Stimulated activated CD8-positive, alpha-beta memory T cell treated with anti-CD3 and anti-CD28 coated beads, Interleukin-7, amount 100 ng/mL, for 48 hours (primary cell): Measurements from ENCODE around the gene USP24.
A peak's percentile ranks its signal among the peaks of the same experiment; 100 is the strongest.
"Not testable (repeated sequence)": the region's sequence is repeated elsewhere in the genome, so short reads cannot be mapped to it uniquely, and the experiment has no call there.

Source experiments
- DNase-seq, 2 donors: peaks; one replicate each; pipeline ENCODE4 v3.0.0-alpha.2; 2020; ENCODE audit warnings: low read depth in 1 of 2; ENCODE audit errors: extremely low read depth in 1 of 2

Gene USP24

GRCh38 chr1:55043011-55043410 is 172.2 kb downstream of the USP24 start:
- no peak for DNase-seq

GRCh38 chr1:55041613-55042012 is 173.6 kb downstream of the USP24 start:
- no peak for DNase-seq

GRCh38 chr1:55040933-55041494 is 174.2 kb downstream of the USP24 start:
- DNase-seq = no peak

GRCh38 chr1:55040083-55040932 is 174.9 kb downstream of the USP24 start:
- no peak for DNase-seq

- DNase-seq = no peak
Observed at GRCh38 chr1:55039342-55040082, 175.7 kb downstream of the USP24 start, which contains the start of gene PCSK9. Gene PCSK9, plus strand, starts transcription at chr1:55039548. Its CDS starts 290 bp downstream, at chr1:55039838.

- DNase-seq = no peak
Observed at GRCh38 chr1:55038974-55039341, 176.2 kb downstream of the USP24 start.

- DNase-seq = no peak
Observed at GRCh38 chr1:55038552-55038838, 176.7 kb downstream of the USP24 start.

GRCh38 chr1:55037733-55038551 is 177.2 kb downstream of the USP24 start:
- no peak for DNase-seq

GRCh38 chr1:55035904-55036303 is 179.3 kb downstream of the USP24 start:
- DNase-seq = no peak

- no peak for DNase-seq
Observed at GRCh38 chr1:55034476-55035133, 180.6 kb downstream of the USP24 start.

GRCh38 chr1:55033265-55033614 is 181.9 kb downstream of the USP24 start:
- no peak for DNase-seq

GRCh38 chr1:55031098-55031497 is 184.1 kb downstream of the USP24 start:
- DNase-seq = not testable (repeated sequence)

- DNase-seq = not testable (repeated sequence)
Observed at GRCh38 chr1:55026682-55027081, 188.5 kb downstream of the USP24 start.

GRCh38 chr1:55024163-55024562 is 191.0 kb downstream of the USP24 start:
- not testable (repeated sequence) for DNase-seq

- DNase-seq = peak; percentile 34 to 56
Observed at GRCh38 chr1:55021942-55022546, 193.1 kb downstream of the USP24 start.

- DNase-seq = no peak
Observed at GRCh38 chr1:55018395-55018794, 196.8 kb downstream of the USP24 start.
